HG03354 (cell line): ENCODE data around the gene CCL14.
"Not testable (repeated sequence)": the region's sequence is repeated elsewhere in the genome, so short reads cannot be mapped to it uniquely, and the experiment has no call there.

ENCODE experiments used
- ATAC-seq: cut with Tn5 transposase; IDR thresholded peaks from one replicate; pipeline ENCODE4 v1.9.1; 2021; ENCODE audit warnings: mild to moderate bottlenecking; ENCODE audit not compliant: unreplicated experiment, poor library complexity, severe bottlenecking

CCL14 gene

DNA sequence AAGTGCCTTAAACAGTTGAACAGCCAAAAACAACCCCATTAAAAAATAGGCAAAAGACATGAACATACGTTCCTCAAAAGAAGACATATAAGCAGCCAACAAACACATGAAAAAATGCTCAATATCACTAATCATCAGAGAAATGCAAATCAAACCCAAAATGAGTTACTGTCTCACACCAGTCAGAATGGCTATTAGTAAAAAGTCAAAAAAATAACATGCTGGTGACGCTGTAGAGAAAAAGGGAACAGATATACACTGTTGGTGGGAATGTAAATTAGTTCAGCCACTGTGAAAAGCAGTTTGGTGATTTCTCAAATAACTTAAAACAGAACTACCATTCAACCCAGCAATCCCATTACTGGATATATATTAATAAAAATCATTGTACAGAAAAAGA is 8.8 kb upstream of the CCL14 start:
- not testable (repeated sequence) for ATAC-seq

DNA sequence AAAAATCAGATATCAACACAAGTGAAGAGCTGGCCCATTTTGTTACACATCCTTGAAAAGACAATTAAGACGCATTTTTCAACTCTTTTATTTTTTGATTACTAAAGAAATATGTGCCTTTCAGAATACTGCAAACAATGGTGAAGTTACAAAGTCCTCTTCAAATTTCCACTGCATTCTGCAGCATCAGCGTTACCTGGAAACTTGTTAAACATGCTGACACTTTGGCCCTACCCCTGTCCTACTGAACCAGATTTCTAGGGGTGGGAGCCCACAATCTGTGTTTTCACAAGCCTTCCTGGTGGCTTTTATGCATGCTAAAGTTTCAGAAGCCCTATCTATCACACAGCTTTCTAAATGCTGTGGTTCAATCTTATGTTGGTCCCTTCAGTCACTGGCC is 4.5 kb upstream of the CCL14 start:
- no peak for ATAC-seq

DNA sequence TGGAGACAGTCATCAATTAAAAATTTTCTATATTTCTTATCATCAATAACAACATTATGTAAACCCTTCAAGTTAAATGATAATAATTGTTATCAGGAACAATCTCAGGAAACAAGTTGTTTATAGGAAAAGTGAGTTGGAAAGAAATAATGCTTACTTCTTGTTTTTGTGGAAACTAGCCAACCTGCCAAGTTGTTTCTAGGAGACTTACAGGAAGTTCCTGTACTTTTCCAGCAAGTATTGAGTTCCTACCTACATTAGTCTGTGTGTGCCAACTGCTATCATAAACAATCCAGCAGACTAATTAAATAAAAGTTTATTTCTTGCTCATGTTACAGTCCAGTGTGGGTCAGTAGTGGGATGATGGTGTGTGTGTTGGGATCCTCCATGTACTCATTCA is 1.6 kb upstream of the CCL14 start:
- no peak for ATAC-seq

DNA sequence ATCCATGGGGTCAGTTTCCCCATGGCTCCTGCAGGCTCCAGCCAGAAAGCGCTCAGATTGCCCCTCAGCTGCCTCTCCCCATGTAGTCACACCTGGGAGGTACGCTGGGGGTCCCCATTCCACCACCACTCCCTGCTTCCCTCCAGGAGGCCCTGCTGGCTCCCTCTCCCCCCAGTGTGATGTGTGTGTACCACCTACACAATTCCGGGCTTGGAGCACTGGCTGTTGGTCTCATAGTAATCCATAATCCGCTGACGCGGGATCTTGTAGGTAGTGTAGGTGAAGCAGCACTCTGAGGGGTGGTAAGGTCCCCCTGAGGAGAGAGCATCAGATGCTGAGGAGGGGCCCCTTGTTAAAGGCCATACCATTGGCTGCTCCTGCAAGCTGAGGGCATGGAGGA is 2.4 kb downstream of the CCL14 start:
- no peak for ATAC-seq

DNA sequence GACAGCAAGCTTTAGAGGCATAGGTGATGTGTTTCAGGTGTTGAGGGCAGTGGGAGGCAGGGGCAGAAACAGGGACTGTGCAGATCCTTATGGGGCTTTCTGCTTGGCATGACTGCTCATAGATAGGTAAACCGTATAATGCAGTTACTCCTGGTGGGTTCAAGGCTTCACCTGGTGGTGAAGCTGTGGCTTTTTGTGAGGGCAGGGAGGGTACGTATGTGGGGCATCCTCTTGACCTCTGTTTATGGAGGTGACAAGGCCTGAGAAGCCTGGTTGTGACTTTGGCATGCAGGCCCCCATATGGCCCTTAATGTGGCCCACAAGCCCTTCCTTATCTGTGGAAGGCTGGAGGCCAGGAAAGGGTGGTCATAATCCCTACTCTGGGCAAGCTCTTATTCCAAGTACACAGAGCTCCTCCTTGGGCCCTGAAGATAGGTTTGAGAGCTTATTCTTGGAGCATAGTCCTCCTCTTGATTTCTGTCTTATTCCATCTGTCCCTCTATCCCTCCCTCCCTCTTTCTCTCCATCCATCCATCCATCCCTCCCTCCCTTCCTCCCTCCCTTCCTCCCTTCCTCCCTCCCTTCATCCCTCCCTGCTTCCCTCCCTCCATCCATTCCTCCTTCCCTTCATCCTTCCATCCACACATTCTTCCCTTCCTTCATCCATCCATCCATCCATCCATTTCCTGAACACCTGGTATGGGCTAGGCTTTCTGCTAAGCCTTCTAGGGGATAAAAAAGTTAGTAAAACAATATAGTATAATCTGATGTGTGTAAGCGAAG is 3.9 kb downstream of the CCL14 start:
- ATAC-seq, result no peak

DNA sequence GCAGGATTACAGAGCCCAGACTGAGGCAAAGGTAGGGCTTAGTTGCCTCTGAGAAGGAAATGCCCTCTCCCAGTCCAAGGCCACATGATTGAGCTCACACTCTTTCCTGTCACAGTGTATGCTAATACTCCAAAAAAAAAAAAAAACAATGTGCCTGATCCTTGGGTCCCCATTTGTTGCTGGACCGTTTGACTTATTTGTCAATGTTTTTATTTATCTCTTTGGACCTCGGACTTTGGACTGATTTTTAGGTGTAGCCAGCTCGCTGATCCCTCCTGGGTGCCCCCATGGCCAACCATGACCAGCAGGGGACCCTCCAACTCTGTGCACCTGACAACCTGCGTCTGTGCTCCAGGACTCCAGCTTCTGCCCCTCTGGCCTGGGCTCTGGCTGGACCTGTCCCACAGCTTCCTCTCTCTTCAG is 4.6 kb downstream of the CCL14 start:
- ATAC-seq, result no peak

DNA sequence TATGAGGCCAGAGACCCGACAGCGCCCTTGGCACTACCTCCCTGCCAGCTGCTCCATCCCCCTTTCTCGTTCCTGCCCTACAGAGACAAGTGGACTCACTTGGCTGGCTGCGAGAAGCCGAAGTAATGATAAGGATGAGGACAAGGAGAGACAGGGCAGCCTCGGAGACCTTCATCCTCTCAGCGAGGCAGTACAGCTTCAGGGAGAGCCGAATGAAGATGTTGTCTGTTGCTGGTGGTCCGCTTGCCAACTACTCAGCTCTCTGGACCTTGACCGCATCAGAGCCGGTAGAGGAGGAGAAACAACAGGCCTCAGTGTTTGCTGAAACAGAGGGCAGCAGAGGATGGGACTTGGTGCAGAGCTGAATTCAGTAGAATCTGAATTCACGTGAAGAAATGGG is 5.3 kb downstream of the CCL14 start, which contains the start of gene CCL16:
Gene CCL16 (minus strand): TSS at position 252 of the 400 bp plus-strand sequence. CDS start 77 bp downstream, at position 175.
- ATAC-seq, result no peak

DNA sequence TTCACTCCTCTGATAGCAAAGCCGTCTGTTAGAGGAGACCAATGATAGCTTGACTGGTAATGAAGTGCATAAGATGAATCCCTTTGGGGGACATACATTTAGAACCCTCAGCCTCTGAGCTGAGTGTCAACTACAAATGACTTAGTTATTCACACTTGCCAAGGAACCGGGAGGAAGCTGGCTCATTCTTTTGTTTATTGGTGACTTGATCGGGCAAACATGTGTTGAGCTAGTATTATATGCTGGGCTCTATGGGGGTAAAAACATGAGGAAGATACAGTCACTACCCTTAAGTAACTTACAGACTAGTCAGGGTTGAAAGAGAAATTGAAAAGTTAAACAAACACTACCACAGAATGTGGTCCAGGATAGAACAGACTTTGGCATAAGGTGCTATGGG is 8.2 kb downstream of the CCL14 start:
- no peak for ATAC-seq

DNA sequence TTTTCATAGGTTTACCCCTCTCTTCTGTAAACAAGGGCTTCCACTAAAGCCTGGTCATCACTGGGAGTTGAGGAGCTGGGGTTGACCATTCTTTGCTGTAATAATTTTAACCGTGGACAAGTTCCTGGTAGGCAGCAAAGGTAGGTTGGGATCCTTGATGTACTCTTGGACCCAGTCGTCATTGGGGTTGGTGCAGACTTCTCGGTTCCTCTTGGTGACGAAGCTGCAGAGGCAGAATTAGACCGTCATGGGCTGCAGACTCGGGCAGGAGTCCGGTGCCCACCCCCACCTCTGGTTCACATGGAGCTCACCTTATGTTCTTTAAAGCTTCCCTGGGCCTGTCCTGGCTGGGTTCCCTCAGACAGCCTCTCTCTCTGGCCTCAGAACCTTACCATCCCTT is 9.0 kb downstream of the CCL14 start:
- no peak for ATAC-seq

DNA sequence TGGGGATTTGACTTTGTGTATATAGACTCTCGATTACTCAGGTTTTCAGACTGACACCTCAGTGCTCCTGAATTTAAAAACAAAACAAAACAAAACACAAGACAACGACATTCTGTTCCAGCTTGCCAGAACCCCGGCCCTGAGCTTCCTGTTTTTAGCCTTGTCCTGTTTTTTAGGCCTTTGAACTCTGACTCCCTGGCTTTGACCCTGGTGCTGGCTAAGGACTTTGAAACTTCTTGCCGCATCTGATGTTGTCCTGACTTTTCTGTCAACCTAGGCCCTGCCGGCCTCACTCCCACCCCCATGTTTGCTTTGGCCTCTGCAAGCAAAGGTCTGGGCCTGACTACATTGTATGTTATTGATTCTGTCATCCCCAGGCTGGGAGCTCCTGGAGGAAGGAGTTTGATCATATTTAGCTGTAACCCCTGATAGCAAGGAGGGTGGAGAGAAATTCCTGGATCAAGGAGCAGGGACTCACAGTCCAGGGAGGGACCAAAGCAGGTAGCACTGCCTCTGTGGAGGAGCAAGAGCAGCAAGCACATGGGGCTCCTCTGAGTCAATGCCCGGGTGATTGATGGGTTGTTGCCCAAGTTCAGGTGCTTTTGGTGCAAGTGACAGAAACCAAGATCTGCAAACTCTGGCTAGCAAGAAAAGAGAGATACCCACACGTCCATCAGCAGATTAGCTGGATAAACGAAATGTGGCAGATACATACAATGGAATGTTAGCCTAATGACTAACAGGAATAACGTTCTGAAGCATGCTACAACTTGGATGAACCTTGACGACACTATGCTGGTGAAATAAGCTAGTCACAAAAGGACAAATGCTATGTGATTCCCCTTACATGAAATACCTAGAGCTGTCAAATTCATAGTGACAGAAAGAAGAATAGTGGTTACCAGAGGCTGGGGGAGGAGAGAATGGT is 12.9 kb downstream of the CCL14 start:
- no peak for ATAC-seq

DNA sequence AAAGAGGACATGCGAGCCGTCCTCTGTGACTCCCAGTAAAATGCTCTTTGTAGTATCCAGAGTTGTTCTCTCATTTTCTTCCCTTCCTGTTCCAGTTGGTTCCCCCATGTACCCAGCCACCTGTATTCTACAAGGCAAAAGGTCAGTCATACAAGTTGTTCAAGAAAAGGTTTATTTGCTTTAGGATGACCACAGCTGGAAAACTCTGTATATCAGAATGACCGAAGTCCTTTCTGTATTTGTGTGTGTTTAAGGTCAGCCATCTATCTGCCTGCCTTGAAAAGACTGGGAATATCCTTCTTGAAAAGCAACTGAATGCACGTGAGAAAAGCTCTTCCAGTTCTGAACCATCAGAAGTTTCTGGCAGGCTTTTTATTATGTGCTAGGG is 13.6 kb downstream of the CCL14 start:
- ATAC-seq, result no peak

DNA sequence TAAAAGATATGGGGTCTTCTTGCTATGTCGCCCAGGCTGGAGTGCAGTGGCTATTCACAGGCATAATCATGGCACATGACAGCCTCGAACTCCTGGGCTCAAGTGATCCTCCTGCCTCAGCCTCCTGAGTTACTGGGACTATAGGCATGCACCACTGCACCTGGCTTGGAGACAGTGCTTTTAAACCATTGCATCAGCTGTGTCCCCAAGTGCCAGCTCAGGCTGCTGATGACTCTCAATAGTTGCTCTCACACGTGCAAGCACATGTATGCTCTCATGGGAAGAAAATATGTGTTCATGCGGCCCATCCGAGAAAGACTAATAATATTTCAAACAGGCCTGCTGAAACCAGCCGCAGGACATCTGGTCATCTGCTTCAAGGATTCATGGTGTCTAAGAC is 14.0 kb downstream of the CCL14 start:
- ATAC-seq, result no peak

DNA sequence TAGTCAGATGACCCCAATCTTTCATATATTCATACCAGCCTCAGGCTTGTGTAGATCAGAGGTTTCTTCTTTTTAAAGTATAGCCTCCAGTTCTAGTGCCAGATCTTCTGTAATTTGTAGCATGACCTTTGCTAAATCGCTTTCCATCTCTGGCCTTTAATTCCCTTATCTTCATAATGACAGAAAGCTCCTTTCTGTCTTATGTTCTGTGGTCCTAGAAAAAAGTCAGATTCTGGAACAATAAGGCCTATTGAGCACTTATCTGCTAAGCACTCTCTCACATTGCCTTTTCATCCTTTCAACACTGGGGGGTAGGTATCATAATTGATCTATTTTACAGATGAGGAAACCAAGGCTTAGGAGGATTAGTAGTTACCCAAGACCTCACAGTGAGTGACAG is 14.5 kb downstream of the CCL14 start:
- no peak for ATAC-seq

DNA sequence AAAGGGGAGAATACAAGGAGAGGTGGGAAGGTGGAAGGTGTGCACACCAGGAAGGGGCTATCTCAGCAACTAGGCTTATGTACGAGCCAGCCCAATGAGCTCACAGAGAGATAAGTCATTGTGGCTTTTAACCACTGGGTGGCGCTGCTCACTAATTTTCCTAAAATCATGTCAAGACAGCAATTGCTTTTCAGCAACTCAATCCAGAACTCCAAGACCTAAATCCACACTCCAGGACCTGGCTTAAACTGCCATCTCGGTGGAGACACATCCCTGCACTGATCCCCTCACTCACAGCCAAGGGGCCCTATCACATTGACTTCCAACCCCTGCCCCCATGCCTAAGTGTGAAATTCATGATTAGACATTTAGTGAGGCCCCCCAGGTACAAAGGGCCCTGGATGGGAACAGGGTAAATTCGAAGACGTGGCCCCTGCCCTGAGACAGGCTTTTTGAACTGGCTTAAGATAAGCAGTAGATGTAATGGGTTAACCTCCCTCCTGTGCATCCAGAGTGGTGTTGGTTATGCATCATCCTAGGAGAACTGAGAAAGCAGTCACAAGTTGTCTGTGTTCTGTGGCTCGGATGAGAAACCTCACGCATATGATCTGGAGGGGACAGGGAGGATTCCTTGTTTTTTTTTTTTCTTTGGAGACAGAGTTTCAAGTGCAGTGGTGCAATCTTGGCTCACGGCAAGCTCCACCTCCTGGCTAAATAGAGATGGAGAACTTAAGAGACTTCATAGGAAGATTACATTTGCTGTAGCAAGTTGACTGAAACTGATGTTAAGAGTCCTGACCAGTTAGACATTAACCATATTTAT is 16.8 kb downstream of the CCL14 start:
- no peak for ATAC-seq

DNA sequence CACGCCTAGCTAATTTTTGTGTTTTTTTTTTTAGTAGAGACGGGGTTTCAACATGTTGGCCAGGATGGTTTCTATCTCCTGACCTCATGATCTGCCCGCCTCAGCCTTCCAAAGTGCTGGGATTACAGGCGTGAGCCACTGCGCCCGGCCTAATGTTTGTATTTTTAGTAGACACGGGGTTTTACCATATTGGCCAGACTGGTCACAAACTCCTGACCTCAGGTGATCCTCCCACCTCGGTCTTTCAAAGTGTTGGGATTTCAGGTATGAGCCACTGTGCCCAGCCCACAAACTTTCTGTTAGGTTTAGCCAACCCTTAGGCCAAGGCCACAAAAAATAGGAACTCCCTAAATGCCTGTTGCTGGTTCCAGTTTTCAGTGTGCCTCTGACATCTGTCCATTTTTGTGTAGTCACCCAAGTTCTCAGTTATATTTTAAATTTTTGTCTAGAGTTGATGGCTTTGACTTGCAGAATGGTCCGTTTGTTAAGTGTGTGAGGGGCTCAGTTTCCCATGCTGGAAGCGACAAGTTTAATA is 17.9 kb downstream of the CCL14 start:
- ATAC-seq, result no peak

DNA sequence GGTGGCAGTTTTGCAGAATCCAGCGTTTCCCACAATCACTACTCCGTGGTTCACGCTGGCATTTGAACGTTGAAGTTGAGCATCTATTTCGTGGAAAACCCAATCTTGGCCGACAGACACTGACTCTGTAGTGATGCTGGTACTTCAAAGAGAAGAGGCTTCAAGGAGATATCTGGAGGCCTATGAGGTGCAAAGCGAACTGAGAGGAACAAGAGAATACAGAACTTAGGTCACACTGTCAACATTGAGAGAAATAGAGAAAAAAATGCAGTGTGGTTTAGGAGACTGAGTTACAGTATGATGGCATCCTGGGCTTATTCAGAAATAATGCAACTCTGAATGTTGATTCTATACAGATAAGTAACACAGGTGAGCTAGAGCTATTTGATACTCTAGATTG is 21.3 kb downstream of the CCL14 start:
- no peak for ATAC-seq

DNA sequence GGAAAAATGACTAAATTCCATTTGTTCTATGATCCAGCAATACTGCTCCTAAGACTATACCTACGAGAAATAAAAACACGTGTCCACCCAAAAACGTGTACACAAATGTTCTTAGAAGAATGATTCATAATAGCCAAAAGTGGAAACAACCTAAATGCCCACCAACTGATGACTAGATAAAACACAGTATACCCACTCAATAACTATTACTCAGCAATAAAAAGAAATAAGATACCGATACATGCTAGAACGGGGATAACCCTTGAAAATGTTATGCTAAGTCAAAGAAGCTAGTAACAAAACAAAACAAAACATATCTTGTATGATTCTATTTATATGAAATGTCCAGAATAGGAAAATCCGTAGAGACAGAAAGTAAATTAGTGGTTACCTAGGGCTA is 22.9 kb downstream of the CCL14 start:
- no peak for ATAC-seq

DNA sequence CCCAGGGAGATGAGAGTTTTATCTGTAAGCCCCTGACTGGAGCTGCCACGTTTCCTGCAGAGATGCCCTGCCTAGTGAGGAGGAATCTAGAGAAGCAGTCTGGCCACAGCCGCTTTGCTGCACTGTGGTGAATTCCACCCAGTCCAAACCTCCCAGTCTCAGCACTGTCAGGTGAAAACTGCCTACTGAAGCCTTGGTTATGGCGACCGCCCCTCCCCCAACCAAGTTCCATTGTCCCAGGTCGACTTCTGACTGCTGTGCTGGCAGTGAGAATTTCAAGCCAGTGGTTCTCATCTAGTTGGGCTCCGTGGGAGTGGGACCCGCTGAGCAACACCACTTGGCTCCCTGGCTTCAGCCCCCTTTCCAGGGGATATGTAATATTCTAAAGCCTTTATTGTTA is 32.8 kb downstream of the CCL14 start:
- no peak for ATAC-seq

DNA sequence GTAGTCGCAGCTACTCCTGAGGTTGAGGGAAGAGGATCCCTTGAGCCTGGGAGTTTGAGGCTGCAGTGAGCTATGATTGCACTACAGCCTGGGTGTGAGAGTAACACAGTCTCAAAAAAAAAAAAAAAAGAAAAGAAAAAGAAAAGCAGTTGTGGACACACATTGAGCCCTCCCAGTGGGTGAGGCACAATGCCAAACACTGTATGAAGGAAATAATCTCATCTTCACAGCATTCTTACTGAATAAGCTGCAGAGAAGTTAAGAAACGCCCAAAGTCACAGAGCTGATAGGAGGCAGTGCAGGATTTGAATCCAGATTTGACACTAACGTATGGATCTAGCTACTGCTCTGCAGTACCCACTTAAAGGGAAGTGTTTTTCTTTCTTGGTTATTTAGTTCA is 37.1 kb downstream of the CCL14 start:
- ATAC-seq, result no peak

DNA sequence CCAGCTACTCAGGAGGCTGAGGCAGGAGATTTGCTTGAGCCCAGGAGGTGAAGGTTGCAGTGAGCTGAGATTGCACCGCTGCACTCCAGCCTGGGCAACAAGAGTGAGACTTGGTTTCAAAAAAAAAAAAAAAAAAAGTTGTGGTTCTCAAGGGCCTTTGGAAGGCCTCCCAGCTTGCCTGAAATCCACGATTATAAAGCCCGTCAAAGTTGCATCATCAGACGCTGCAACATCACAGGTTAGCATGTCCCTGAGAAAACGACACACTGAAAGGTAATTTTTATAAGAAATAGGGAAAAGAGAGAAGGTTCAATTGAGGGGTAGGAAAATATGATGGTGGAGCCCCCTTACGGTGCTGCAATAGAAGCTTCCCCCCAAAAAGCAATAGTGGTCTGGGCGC is 38.4 kb downstream of the CCL14 start:
- no peak for ATAC-seq
